GM12801 (cell line): ENCODE measurements around the gene UCN2.

Experiments
- CTCF ChIP-seq: IDR thresholded peaks from one replicate; pipeline ENCODE4 v1.5.1; 2011; ENCODE audit warnings: control low read depth; ENCODE audit not compliant: insufficient read length; ENCODE audit errors: extremely low read depth

UCN2 gene

GRCh38 chr3:48587686-48588085 lies 24.1 kb upstream of the UCN2 start:
- no peak for TF ChIP-seq CTCF

- no peak for TF ChIP-seq CTCF
Observed at GRCh38 chr3:48585411-48585810, 21.8 kb upstream of the UCN2 start.

- TF ChIP-seq CTCF = no peak
Observed at GRCh38 chr3:48584836-48585235, 21.3 kb upstream of the UCN2 start.

GRCh38 chr3:48581621-48582481 lies 18.3 kb upstream of the UCN2 start:
- no peak for TF ChIP-seq CTCF

GRCh38 chr3:48576647-48577046 lies 13.1 kb upstream of the UCN2 start:
- TF ChIP-seq CTCF = no peak

- no peak for TF ChIP-seq CTCF
Observed at GRCh38 chr3:48575366-48575765, 11.8 kb upstream of the UCN2 start.

GRCh38 chr3:48573973-48574585 lies 10.5 kb upstream of the UCN2 start:
- no peak for TF ChIP-seq CTCF
